GM18873 (cell line): ENCODE results near the gene NR5A1.

ENCODE experiments used
- ATAC-seq: cut with Tn5 transposase; IDR thresholded peaks from one replicate; pipeline ENCODE4 v1.9.1; 2021; ENCODE audit warnings: mild to moderate bottlenecking, moderate library complexity, moderate number of reproducible peaks; ENCODE audit not compliant: unreplicated experiment, low FRiP score

Gene NR5A1

GRCh38 chr9:124468061-124468740 lies 39.0 kb downstream of the NR5A1 start:
- ATAC-seq, result no peak

- ATAC-seq, result no peak
These were observed 39.7 kb downstream of the NR5A1 start for GRCh38 chr9:124467410-124468060.

- ATAC-seq, result no peak
These were observed 41.5 kb downstream of the NR5A1 start for GRCh38 chr9:124465736-124466135.

- no peak for ATAC-seq
These were observed 44.5 kb downstream of the NR5A1 start for GRCh38 chr9:124462739-124463138.

- no peak for ATAC-seq
These were observed 48.8 kb downstream of the NR5A1 start for GRCh38 chr9:124458441-124458840.

- no peak for ATAC-seq
These were observed 49.2 kb downstream of the NR5A1 start for GRCh38 chr9:124457887-124458431.

- no peak for ATAC-seq
These were observed 49.9 kb downstream of the NR5A1 start for GRCh38 chr9:124457079-124457886.

- no peak for ATAC-seq
These were observed 50.7 kb downstream of the NR5A1 start for GRCh38 chr9:124456341-124457078.

- no peak for ATAC-seq
These were observed 51.4 kb downstream of the NR5A1 start for GRCh38 chr9:124455820-124456219.

- no peak for ATAC-seq
These were observed 52.3 kb downstream of the NR5A1 start for GRCh38 chr9:124454791-124455443.

GRCh38 chr9:124454296-124454695 lies 52.9 kb downstream of the NR5A1 start:
- no peak for ATAC-seq

- ATAC-seq, result no peak
These were observed 53.5 kb downstream of the NR5A1 start for GRCh38 chr9:124453586-124454191.

GRCh38 chr9:124452841-124453585 lies 54.2 kb downstream of the NR5A1 start:
- no peak for ATAC-seq

GRCh38 chr9:124452326-124452725 lies 54.9 kb downstream of the NR5A1 start:
- no peak for ATAC-seq

GRCh38 chr9:124450931-124451661 lies 56.1 kb downstream of the NR5A1 start:
- ATAC-seq, result no peak

- no peak for ATAC-seq
These were observed 56.8 kb downstream of the NR5A1 start, which contains the start of gene ADGRD2 for GRCh38 chr9:124450241-124450924. ADGRD2 (plus strand) TSS chr9:124450451; CDS start chr9:124451667, 1,216 bp downstream.

GRCh38 chr9:124449381-124450151 lies 57.6 kb downstream of the NR5A1 start:
- no peak for ATAC-seq
